ENCODE results near the gene TM7SF3. TPM values are rescaled to one million over a fixed set of nuclear protein-coding genes. Genes with fewer than 3 reads are reported as not detected.

The TM7SF3 gene
- total RNA-seq, 4 donors from 2014 or later: 31.8 to 50.7 (median 40.5) TPM

DNA sequence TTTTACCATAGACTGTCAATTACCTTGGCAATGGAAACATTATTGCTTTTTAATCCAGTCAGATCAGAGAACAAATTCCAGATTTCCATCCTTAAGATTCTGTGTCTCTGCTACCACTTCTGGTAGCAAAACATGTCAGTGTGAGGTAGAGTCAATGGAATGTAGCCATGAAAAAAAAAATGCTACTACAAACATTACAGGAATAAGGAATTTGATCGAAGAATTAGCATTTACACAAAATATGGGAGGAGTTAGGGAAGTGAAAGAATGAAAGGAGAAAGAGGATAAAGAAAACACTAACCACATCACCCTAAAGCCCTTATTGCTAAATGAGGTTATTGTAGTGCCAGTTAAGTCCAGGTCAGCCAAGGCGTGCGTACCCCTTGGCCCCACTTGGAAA lies 17.3 kb upstream of the TM7SF3 start:
- Histone ChIP-seq H3K27me3 (no peaks in the 10 kb centered on the region), H3K36me3 (peaks cover 30 to 78% (median 69%) of the 10 kb centered on the region in 4 donors), H3K9me3 (no peaks in the 10 kb centered on the region), H3K27ac (replicated peaks in 1 of 4) (no peak overlapping the region), H3K4me3 (no peak overlapping the region), H3K4me1 (no peaks in the 10 kb centered on the region)
- DNase-seq (ENCODE audit: extremely low spot score): no peak
- intact Hi-C loops (cut with DNase I): no loop called here
- WGBS: 94% methylated on average over 3 of the region's 3 CpGs
- TF ChIP-seq EP300 (IDR thresholded peaks at IDR 0.05): no peak
- no peak for TF ChIP-seq POLR2AphosphoS5 (IDR thresholded peaks at IDR 0.05)
- TF ChIP-seq, protein P1, sequence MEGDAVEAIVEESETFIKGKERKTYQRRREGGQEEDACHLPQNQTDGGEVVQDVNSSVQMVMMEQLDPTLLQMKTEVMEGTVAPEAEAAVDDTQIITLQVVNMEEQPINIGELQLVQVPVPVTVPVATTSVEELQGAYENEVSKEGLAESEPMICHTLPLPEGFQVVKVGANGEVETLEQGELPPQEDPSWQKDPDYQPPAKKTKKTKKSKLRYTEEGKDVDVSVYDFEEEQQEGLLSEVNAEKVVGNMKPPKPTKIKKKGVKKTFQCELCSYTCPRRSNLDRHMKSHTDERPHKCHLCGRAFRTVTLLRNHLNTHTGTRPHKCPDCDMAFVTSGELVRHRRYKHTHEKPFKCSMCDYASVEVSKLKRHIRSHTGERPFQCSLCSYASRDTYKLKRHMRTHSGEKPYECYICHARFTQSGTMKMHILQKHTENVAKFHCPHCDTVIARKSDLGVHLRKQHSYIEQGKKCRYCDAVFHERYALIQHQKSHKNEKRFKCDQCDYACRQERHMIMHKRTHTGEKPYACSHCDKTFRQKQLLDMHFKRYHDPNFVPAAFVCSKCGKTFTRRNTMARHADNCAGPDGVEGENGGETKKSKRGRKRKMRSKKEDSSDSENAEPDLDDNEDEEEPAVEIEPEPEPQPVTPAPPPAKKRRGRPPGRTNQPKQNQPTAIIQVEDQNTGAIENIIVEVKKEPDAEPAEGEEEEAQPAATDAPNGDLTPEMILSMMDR (IDR thresholded peaks at IDR 0.05): no peak
- no peak for TF ChIP-seq POLR2A (IDR thresholded peaks at IDR 0.05; ENCODE audit: low read depth)

DNA sequence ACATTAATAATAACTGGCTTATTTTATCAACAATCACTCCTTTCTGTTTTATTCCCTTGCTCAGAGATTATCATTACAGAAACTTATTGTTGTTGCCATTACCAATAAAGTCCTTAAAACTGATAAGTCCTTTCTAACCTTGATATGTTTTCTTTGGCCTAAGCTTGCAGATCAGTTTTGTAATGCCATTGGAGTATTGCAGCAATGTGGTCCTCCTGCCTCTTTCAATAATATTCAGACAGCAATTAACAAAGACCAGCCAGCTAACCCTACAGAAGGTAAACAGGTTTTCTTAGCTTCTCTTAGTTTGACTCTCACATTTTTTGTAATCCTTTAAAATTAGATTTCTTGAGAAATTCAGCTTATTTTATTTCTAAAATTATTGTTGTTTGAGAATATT lies 12.1 kb upstream of the TM7SF3 start:
- intact Hi-C loops (cut with DNase I): loop anchor here (10.0 kb wide), 1 partner anchor 359 kb away; no protein-coding TSS in a partner anchor

DNA sequence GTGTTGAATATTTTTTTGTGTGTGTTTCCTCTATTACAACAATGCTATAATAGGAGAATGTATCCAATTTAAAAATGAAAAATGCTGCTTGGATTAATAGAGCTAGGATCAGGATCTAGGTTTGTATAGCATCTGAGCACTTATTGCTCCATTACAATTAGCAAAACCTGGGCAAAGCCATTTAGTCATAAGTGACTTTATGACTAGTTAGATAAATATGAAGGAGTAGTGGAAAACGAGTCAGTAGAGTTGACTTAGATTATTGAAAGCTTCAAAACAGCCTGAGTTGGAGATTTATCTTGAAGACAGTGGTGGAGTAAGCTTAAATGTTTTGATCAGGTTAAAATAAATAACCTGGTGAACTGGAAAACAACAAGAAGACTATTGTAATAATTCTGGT lies 10.9 kb upstream of the TM7SF3 start:
- no peak overlapping the region for H3K4me3 ChIP-seq
- H3K9me3 ChIP-seq: no peaks in the 10 kb centered on the region
- WGBS: 62% methylated on average over 1 of the region's 1 CpG
- no peak for DNase-seq (ENCODE audit: extremely low spot score)
- no peak for TF ChIP-seq POLR2A (IDR thresholded peaks at IDR 0.05; ENCODE audit: low read depth)
- no peak for TF ChIP-seq POLR2AphosphoS5 (IDR thresholded peaks at IDR 0.05)
- TF ChIP-seq, protein P1 (IDR thresholded peaks at IDR 0.05): no peak
- no peak for TF ChIP-seq EP300 (IDR thresholded peaks at IDR 0.05)
- H3K27me3 ChIP-seq: no peaks in the 10 kb centered on the region
- peaks cover 14 to 37% (median 34%) of the 10 kb centered on the region in 4 donors for H3K36me3 ChIP-seq
- intact Hi-C loops (cut with DNase I): loop anchor here (10.0 kb wide), 1 partner anchor 360 kb away; no protein-coding TSS in a partner anchor
- no peak overlapping the region for H3K27ac ChIP-seq (replicated peaks in 1 of 4)
- H3K4me1 ChIP-seq: peaks cover 20 to 29% (median 24%) of the 10 kb centered on the region in 4 donors

More for the DNA sequence above, 12.1 kb upstream of the TM7SF3 start:
- no peaks in the 10 kb centered on the region for H3K9me3 ChIP-seq
- DNase-seq (ENCODE audit: extremely low spot score): no peak
- H3K36me3 ChIP-seq: peaks cover 21 to 49% (median 45%) of the 10 kb centered on the region in 4 donors
- no peak overlapping the region for H3K27ac ChIP-seq (replicated peaks in 1 of 4)
- H3K4me3 ChIP-seq: no peak overlapping the region
- no peak for TF ChIP-seq EP300 (IDR thresholded peaks at IDR 0.05)
- no peak for TF ChIP-seq POLR2AphosphoS5 (IDR thresholded peaks at IDR 0.05)
- TF ChIP-seq POLR2A (IDR thresholded peaks at IDR 0.05; ENCODE audit: low read depth): no peak
- TF ChIP-seq, protein P1 (IDR thresholded peaks at IDR 0.05): no peak
- H3K27me3 ChIP-seq: no peaks in the 10 kb centered on the region
- H3K4me1 ChIP-seq: peaks cover 20 to 29% (median 24%) of the 10 kb centered on the region in 4 donors

DNA sequence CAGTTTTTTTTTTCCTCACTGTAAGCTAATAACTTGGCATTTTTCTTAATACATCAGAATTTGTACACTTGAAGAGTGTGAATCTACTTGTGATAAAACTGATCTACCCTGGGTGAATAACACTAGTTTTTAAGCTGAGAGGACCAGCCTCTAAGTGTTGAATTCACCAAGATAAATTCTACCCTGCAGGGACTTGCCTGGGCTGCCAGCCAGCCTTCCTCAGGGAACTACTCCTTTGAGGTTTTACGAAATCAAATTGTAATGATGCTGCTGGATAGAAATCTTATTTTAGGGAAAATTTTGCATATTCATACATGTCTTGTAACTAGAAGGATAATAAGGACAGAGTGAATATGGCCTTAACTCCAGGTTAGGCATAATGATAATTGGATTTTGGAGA lies 10.1 kb upstream of the TM7SF3 start:
- no peak for DNase-seq (ENCODE audit: extremely low spot score)
- H3K27me3 ChIP-seq: no peaks in the 10 kb centered on the region
- intact Hi-C loops (cut with DNase I): loop anchor here (5.0 to 10.0 kb wide), 2 partner anchors 118 to 361 kb away; no protein-coding TSS in a partner anchor
- WGBS: 44% methylated on average over 1 of the region's 1 CpG
- peaks cover 14 to 29% (median 26%) of the 10 kb centered on the region in 4 donors for H3K36me3 ChIP-seq
- no peak overlapping the region for H3K27ac ChIP-seq (replicated peaks in 1 of 4)
- H3K4me1 ChIP-seq: peaks cover 20 to 29% (median 24%) of the 10 kb centered on the region in 4 donors
- peak overlapping the region in 1 of 4 donors; percentile 68 for H3K4me3 ChIP-seq
- no peak for TF ChIP-seq POLR2A (IDR thresholded peaks at IDR 0.05; ENCODE audit: low read depth)
- TF ChIP-seq, protein P1 (IDR thresholded peaks at IDR 0.05): no peak
- no peak for TF ChIP-seq POLR2AphosphoS5 (IDR thresholded peaks at IDR 0.05)
- no peak for TF ChIP-seq EP300 (IDR thresholded peaks at IDR 0.05)
- H3K9me3 ChIP-seq: no peaks in the 10 kb centered on the region

DNA sequence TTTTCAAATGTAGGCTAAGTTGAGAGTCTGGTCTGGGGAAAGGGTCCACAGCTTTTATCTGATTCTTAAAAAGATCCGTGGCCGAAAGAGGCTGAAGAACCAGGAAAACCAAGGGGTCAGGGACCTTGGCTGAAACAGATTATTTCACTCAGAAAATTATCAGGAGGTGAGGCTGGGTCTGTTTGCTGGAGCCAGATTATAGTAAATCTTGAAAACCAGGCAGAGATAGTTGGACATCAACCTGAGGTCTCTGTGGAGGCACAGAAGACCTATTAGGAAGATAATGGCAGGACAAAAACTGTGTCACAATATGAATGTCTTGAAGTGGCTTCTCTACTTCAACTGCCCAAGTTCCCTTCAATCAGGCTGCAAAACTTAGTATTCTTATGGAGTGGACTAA lies 6.6 kb upstream of the TM7SF3 start:
- peak overlapping the region in 1 of 4 donors; percentile 94 for H3K27ac ChIP-seq (replicated peaks in 1 of 4)
- 100% methylated on average over 2 of the region's 2 CpGs for WGBS

More for the DNA sequence above, 6.6 kb upstream of the TM7SF3 start:
- peak; percentile 37 for DNase-seq (ENCODE audit: extremely low spot score)
- Histone ChIP-seq H3K27me3 (no peaks in the 10 kb centered on the region), H3K4me3 (no peak overlapping the region), H3K36me3 (no peaks in the 10 kb centered on the region), H3K4me1 (peaks cover 20 to 27% (median 24%) of the 10 kb centered on the region in 4 donors), H3K9me3 (no peaks in the 10 kb centered on the region)
- TF ChIP-seq EP300 (IDR thresholded peaks at IDR 0.05) (no peak), POLR2A (IDR thresholded peaks at IDR 0.05; ENCODE audit: low read depth) (no peak), POLR2AphosphoS5 (IDR thresholded peaks at IDR 0.05) (no peak)
- TF ChIP-seq, protein P1 (IDR thresholded peaks at IDR 0.05): no peak
- intact Hi-C loops (cut with DNase I): loop anchor here (5.0 to 10.0 kb wide), 2 partner anchors 122 to 364 kb away; no protein-coding TSS in a partner anchor
